Left lung (tissue), 10 donors: ENCODE results near the gene PEX5L. TPM values are rescaled to one million over a fixed set of nuclear protein-coding genes. Genes with fewer than 3 reads are reported as not detected.
A peak's percentile ranks its signal among the peaks of the same experiment; 100 is the strongest.

Experiments used
- ATAC-seq: fragments of 200-7000 bp; cut with Tn5 transposase; one replicate; pipeline ENCODE4 v1.9.1; 2020; ENCODE audit warnings: moderate library complexity
- DNase-seq, 4 donors: peaks; one replicate each; pipeline ENCODE4 v3.0.0-alpha.2; 2013 to 2020
- H3K27ac ChIP-seq, 2 donors: fragments of 200-600 bp; sonication (generic) in 1 of 2; one replicate each; pipeline versions ENCODE4 v1.5.0 to v1.8.0; 2020 to 2021
- H3K27me3 ChIP-seq, 2 donors: fragments of 200-600 bp; sonication (generic) in 1 of 2; one replicate each; pipeline versions ENCODE4 v1.5.0 to v1.8.0; 2020 to 2021
- H3K36me3 ChIP-seq, 2 donors: fragments of 200-600 bp; sonication (generic) in 1 of 2; one replicate each; pipeline versions ENCODE4 v1.5.0 to v1.8.0; 2020 to 2021
- H3K4me1 ChIP-seq, 2 donors: fragments of 200-600 bp; one replicate each; pipeline ENCODE4 v1.8.0; 2021
- H3K4me3 ChIP-seq, 2 donors: fragments of 200-600 bp; sonication (generic) in 1 of 2; one replicate each; pipeline versions ENCODE4 v1.5.0 to v1.8.0; 2020 to 2021; ENCODE audit warnings: mild to moderate bottlenecking in 1 of 2
- H3K9me3 ChIP-seq, 2 donors: fragments of 200-600 bp; sonication (generic) in 1 of 2; one replicate each; pipeline versions ENCODE4 v1.5.0 to v1.8.0; 2020 to 2021
- intact Hi-C, 2 donors: fragments of 100-400 bp; cut with DNase I; formaldehyde crosslinking; loops; one replicate each; pipeline versions ENCODE4 v1.11.2 to v1.14.2; 2022
- polyA plus RNA-seq, 6 donors: library from polyadenylated mRNA; unstranded; fragments of 120-200 nt; gene quantifications; one replicate each; pipeline ENCODE4 v1.2.1, GENCODE V29; 2013; ENCODE audit not compliant: insufficient read length in 6 of 6
- total RNA-seq, 2 donors: library from RNA; stranded (reverse); fragmentation: NEBNext Ultra II Directional; extraction: Animal tissue kit (Norgen Biotek cat#: 25700); gene quantifications; one replicate each; pipeline ENCODE4 v1.2.1, GENCODE V29; 2021
- TF ChIP-seq, protein P1 (sequence below), 2 donors: fragments of 200-600 bp; sonication (generic) in 1 of 2; IDR thresholded peaks; one replicate each; pipeline versions ENCODE4 v1.5.0 to v1.8.0; 2021; ENCODE audit warnings: antibody characterized with exemption in 2 of 2
- donor health status: DM: no; HTN: yes; CAD: no.
- donor health status: DM: no; HTN: no; CAD: no.

Gene PEX5L
- total and polyA plus RNA-seq, 8 donors = 0.33 to 0.63 (median 0.49) TPM; not detected in 2

DNA sequence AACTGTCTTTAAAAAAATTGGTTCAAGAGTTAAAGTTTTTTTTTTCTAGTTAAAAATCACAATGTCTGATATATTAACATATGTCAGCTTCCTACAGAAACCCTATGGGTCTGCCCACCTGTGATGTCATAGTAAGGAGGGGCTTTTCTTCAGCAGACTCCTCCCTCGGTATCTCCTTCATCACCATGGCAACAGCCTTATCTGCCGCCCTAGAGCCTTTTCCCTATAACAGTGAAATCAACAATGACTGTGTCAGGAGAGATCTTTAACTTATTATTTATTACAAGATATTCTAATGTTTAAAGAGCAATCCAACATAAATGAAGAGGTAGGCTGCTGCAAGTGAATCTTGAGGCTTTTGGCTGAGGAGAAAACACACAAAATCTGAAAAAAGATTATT, 138.7 kb downstream of the PEX5L start:
- ATAC-seq (no peak), DNase-seq (peak in 1 of 4 donors; percentile 4)
- Histone ChIP-seq H3K27me3 (peaks cover 5 to 23% of the 10 kb centered on the region in 2 donors), H3K9me3 (no peaks in the 10 kb centered on the region), H3K4me1 (no peaks in the 10 kb centered on the region), H3K36me3 (no peaks in the 10 kb centered on the region), H3K4me3 (no peak overlapping the region), H3K27ac (no peak overlapping the region)
- intact Hi-C loops = no loop called here
- TF ChIP-seq, protein P1, sequence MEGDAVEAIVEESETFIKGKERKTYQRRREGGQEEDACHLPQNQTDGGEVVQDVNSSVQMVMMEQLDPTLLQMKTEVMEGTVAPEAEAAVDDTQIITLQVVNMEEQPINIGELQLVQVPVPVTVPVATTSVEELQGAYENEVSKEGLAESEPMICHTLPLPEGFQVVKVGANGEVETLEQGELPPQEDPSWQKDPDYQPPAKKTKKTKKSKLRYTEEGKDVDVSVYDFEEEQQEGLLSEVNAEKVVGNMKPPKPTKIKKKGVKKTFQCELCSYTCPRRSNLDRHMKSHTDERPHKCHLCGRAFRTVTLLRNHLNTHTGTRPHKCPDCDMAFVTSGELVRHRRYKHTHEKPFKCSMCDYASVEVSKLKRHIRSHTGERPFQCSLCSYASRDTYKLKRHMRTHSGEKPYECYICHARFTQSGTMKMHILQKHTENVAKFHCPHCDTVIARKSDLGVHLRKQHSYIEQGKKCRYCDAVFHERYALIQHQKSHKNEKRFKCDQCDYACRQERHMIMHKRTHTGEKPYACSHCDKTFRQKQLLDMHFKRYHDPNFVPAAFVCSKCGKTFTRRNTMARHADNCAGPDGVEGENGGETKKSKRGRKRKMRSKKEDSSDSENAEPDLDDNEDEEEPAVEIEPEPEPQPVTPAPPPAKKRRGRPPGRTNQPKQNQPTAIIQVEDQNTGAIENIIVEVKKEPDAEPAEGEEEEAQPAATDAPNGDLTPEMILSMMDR (IDR thresholded peaks at IDR 0.05) = no peak

DNA sequence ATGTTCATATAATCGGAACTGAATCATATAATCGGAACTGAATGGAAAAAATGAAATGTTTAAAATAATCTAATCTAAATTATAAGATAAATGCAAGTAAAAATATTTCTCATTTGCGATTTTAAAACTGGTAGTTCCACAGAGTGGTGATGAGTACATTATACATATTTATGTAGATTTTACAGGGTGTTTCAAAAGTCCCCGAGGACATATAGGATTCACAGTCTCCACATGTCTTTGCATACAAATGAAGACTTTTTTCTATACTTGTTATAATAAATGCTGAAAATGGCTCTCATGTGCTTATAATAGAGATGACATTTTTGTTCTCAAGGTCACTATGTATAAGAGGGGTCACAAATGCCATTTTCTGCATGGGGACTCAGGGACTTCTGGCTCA, 139.5 kb downstream of the PEX5L start:
- Histone ChIP-seq H3K4me3 (no peak overlapping the region), H3K9me3 (no peaks in the 10 kb centered on the region), H3K27ac (no peak overlapping the region), H3K36me3 (no peaks in the 10 kb centered on the region), H3K27me3 (peaks cover 3 to 17% of the 10 kb centered on the region in 2 donors), H3K4me1 (no peaks in the 10 kb centered on the region)
- intact Hi-C loops = no loop called here
- TF ChIP-seq, protein P1 (IDR thresholded peaks at IDR 0.05) = no peak
- DNase-seq (no peak), ATAC-seq (no peak)

DNA sequence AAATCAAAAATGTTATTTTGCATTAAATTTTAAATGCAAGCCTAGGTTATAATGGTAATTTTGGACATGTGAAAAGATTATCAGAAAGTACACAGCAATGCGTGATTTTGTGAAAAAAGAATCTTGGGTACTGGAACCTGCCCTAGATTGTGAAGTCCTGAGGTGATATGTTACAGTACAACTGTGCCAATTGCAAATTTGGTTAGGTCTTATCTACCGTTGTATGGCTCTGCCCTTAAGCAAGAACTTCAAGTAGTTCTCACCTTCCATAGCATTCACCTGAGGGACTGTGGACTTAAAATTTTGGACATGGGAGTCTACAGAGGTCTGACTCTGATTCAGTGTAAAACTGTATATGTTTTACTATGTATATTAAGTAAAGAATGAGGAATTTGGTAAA, 140.2 kb downstream of the PEX5L start:
- Histone ChIP-seq H3K4me1 (no peaks in the 10 kb centered on the region), H3K27ac (no peak overlapping the region), H3K4me3 (no peak overlapping the region), H3K9me3 (no peaks in the 10 kb centered on the region), H3K36me3 (no peaks in the 10 kb centered on the region), H3K27me3 (peaks cover 0 to 13% of the 10 kb centered on the region in 2 donors)
- ATAC-seq (no peak), DNase-seq (no peak)
- intact Hi-C loops = no loop called here
- TF ChIP-seq, protein P1 (IDR thresholded peaks at IDR 0.05) = no peak

DNA sequence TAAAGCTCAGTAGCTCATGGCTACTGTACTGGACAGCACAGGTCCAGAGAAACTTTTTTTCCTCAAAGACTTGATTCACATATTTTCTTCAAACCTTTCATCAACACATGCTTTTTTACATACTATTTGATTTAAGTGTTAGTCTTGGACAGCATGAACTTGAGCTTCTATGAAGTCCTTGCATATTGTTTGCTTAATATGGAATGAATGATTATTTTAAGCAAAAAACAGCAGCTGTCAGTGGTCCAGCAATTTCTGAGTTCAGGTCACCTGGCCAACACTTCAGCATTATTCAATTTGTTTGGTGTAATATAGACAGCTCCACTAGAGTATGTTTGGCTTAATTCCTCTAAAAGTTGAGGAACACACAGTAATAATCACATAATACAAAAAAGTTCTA, 141.4 kb downstream of the PEX5L start:
- no peak overlapping the region for H3K27ac ChIP-seq
- no peak overlapping the region for H3K4me3 ChIP-seq
- intact Hi-C loops = no loop called here
- no peaks in the 10 kb centered on the region for H3K9me3 ChIP-seq
- H3K4me1 ChIP-seq = no peaks in the 10 kb centered on the region
- no peaks in the 10 kb centered on the region for H3K36me3 ChIP-seq
- peaks cover 0 to 13% of the 10 kb centered on the region in 2 donors for H3K27me3 ChIP-seq
- no peak for DNase-seq
- TF ChIP-seq, protein P1 (IDR thresholded peaks at IDR 0.05) = no peak
- no peak for ATAC-seq

DNA sequence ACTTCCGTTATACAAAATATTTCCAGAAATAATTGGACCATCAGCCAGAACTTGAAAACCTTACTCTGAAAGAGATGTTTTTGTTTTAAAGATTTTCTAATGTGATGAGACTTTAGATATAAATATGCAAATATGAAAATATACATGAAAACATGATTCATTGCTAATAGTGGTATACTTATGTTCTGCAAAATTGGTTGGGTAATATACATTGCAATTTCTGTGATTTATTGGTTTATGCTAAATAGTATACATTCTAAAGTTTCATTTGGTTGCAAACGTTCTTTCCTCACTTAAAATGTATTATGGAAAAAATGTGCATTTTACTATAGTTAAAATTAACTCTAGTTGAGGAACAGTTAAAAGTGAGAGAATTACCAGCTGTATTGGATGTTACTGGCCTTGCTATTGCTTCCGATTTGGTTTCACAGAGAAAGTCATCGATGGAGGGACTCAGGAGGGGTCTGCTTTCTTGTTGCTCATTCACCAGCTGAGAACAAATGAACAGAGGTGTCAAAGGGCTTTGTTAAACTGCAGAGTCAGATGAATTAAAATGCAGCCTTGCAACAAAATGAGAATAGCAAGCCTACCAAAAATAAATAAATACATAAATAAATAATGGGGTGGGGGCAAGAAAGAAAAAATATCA, 149.3 kb downstream of the PEX5L start:
- TF ChIP-seq, protein P1 (IDR thresholded peaks at IDR 0.05) = no peak
- Histone ChIP-seq H3K4me1 (no peaks in the 10 kb centered on the region), H3K27me3 (no peaks in the 10 kb centered on the region), H3K27ac (no peak overlapping the region), H3K4me3 (no peak overlapping the region), H3K36me3 (no peaks in the 10 kb centered on the region), H3K9me3 (no peaks in the 10 kb centered on the region)
- intact Hi-C loops = no loop called here
- ATAC-seq = no peak
- DNase-seq = no peak
